GM12892 (cell line): Measurements from ENCODE around the gene ADGRD1.

ENCODE experiments used
- DNase-seq: peaks from one replicate; pipeline ENCODE4 v3.0.0; 2011; ENCODE audit not compliant: insufficient read length
- FAIRE-seq: peaks from 2 replicates; lab custom pipeline; 2011; peaks lifted over from hg19 to GRCh38; lab: Jason Lieb, UNC
- POLR2A ChIP-seq: IDR thresholded peaks from 2 replicates; pipeline ENCODE4 v1.6.1; 2011; ENCODE audit warnings: low read depth, low read length, control low read depth
- POLR2AphosphoS5 ChIP-seq: IDR thresholded peaks from 2 replicates; pipeline ENCODE4 v1.6.1; 2011; ENCODE audit warnings: low read depth, low read length, control low read depth
- TAF1 ChIP-seq: IDR thresholded peaks from 2 replicates; pipeline ENCODE4 v1.6.1; 2011; ENCODE audit warnings: low read depth, mild to moderate bottlenecking, control low read depth, low read length, borderline replicate concordance

ADGRD1 gene

GRCh38 chr12:131025939-131026702 is 72.4 kb downstream of the ADGRD1 start:
- DNase-seq (no peak), FAIRE-seq (no peak)
- TF ChIP-seq POLR2A (no peak), POLR2AphosphoS5 (no peak), TAF1 (no peak)

DNA sequence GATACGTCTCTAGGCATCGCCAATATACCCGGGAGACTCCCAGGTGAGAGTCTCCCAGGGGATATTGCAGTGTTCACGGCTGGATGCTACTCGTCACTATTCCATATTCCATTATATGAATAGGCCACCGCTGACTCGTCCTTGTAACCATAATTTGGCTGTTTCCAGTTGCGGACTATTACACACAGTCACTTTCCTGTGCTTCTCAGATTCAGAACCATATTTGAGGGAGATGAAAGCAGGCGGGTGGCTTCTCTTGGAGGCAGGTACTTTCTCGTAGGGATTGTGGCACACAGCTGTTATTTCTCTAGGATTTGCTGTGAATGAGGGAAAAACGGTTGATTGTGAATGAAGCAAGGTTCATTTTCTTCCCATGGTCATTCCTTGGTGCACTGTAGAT is 73.0 kb downstream of the ADGRD1 start:
- TF ChIP-seq POLR2A (no peak), POLR2AphosphoS5 (no peak), TAF1 (no peak)
- FAIRE-seq, result no peak
- DNase-seq, result no peak

GRCh38 chr12:131027264-131027663 is 73.6 kb downstream of the ADGRD1 start:
- no peak for DNase-seq
- FAIRE-seq, result no peak
- TF ChIP-seq POLR2AphosphoS5, result no peak
- TF ChIP-seq POLR2A, result no peak
- TF ChIP-seq TAF1, result no peak

DNA sequence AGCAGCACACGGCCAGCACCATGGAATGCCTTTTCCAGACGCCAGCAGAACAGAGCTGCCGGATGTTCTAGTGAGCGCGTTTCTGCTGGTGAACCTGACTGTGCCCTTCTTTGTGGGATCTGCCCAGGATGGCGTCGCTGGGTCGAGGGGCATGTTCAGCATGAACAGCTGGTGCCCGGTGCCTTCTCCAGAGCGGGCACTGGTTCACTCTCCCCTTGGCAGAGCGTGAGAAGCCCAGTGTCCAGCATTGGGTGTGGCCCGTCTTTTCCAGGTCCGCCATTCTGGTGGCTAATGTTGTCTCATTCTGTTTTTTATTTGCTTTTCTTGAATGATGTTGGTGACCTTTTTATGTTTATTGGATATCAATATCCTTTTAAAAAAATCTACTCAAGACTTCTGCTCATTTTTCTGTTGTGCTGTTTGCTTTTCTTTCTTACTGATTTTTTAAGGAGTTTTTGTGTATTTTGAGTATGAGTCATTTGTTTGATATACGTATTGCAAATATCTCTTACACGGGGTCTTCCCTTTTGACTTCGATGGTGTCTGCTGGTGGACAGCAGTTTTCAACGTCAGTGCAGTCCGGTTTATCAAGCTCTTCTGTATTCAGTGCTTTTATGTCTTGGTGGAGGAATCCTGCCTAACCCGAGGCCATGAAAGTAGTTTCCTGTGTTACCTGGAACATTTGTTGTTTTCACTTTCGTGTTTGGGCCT is 74.3 kb downstream of the ADGRD1 start:
- TF ChIP-seq POLR2A (no peak), TAF1 (no peak), POLR2AphosphoS5 (no peak)
- DNase-seq (no peak), FAIRE-seq (no peak)

GRCh38 chr12:131028587-131029338 is 75.1 kb downstream of the ADGRD1 start:
- DNase-seq (no peak), FAIRE-seq (no peak)

DNA sequence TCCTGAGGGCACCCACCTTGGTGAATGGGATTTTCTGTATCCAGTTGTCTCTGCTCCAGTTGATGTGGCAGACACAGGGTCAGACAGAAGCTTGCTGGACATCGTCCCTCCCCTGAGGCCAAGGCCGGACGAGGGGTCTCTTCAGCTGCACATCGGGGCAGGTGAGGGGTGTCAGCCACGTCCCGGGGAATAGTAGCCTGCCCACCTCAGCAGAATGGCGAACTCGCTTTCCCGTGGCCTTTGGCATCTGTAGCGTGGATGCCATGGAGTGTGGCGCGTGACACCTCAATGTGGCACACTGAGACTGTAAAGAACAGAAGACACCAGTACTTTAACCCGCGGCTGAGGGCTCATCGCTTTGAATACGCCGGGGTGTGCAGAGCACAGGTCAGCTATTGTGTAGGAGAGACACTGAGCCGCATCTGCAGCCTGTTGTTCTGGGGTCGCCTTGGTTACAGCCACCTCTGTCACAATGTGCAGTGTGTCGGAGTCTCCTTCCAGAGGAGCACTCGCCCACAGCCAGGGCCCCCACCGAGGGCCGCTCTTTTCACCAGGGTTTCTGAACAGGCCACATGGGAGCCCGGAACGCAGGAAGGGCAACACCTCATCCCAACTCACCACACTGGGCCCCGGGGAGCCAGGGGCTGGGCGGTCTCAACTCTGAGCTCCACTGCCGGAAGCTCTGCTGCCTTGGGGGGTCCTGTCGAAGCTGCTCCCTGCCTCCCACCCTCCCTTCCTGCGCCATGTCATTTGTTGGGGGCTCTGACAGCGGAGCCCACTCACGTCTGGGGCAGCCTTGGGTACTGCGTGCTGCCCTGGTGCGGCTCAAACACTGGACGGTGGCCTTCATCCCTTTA is 77.0 kb downstream of the ADGRD1 start:
- DNase-seq, result no peak
- no peak for FAIRE-seq
- no peak for TF ChIP-seq POLR2A

More at GRCh38 chr12:131028587-131029338, 75.1 kb downstream of the ADGRD1 start:
- no peak for TF ChIP-seq TAF1
- no peak for TF ChIP-seq POLR2AphosphoS5
- TF ChIP-seq POLR2A, result no peak

DNA sequence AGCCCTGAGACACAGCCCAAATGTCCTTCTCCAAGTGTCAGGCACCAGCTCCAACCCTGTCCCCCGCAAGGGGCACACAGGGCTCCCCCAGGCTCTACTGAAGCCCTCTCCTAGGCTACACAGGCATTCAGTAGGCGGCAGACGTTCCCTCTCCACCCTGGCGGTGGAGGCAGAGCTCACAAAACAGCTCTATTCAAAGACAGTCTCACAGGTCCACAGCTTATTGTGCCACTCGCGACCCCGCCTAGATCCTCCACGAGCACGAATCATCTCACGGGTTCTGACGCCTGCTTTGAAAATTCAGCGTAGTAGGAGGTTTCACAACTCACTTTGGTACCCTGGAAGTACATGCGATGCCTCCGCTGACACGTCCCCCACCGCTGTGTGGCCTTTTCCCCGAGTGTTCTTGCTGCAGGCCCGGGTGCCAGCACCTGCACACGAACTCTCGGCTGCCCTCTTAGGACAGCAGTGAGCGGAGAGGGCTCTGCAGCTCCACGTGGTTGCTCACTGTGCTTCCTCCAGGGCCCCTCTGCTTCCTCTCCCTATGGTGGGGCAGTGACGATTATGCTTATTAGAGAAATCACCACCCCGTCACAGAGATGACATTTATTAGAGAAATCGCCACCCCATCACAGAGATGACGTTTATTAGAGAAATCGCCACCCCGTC is 78.5 kb downstream of the ADGRD1 start:
- no peak for FAIRE-seq
- TF ChIP-seq POLR2A (no peak), TAF1 (no peak), POLR2AphosphoS5 (no peak)
- DNase-seq, result no peak

GRCh38 chr12:131033486-131033885 is 79.8 kb downstream of the ADGRD1 start:
- no peak for FAIRE-seq

DNA sequence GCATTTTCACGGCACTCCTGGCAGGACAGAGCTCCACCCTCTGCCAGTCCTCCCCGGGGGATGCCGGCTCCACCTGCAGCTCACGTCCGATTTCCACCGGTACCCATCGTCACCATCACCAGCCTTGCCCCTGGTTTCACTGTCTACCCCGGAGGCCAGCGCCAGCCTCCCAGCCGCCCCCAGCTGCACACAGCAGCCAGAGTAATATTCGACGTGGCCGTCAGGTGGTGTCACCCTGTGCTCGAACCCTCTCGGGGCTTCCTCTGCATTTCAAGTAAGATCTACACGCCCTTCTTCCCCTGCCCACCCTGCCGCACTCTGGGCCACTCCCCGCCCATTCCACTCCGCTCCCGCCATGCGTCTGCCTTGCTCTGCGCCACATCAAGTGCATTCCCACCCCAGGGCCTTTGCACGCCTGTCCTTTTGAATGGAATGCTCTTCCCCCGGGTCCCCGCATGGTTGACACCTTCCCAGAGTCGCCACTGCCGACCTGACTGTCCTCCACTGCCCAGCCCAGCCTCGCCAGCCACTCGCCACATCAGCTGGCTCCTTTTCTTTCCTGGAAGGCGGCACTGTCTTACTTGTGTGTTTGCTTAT is 80.3 kb downstream of the ADGRD1 start:
- TF ChIP-seq POLR2AphosphoS5, result no peak
- no peak for TF ChIP-seq TAF1
- TF ChIP-seq POLR2A, result no peak
- DNase-seq (no peak), FAIRE-seq (no peak)

More at GRCh38 chr12:131033486-131033885, 79.8 kb downstream of the ADGRD1 start:
- no peak for DNase-seq
- no peak for TF ChIP-seq POLR2AphosphoS5
- no peak for TF ChIP-seq TAF1
- no peak for TF ChIP-seq POLR2A

DNA sequence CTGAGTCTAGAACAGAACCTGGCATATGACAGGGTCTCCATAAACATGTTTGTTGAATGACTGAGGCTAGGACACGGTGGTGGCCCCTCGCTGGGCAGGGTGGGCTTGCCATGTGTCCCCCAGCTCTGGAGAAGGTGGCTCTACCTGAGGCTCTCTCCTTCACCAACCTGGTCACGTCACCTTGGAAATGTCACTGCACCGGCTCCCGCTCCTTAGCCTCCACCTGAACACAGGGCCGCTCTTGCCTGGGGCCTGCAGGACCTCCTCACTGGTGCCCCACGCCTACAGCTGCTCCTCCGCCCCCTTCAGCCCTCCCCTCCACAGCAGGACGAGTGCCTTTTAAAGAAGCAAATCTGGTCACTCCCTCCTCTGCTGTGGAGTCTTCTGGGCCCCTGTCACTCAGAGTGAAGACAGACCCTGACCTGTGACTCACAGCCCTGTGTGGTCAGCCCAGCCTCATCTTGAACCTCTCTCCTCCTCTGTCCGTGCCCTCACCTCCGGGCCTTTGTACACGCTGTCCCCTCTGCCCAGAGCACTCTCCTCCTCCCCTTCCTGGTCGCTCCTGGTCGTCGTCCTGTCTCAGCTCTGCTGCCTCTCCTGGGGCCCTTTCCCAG is 81.0 kb downstream of the ADGRD1 start:
- DNase-seq (no peak), FAIRE-seq (no peak)
- TF ChIP-seq TAF1 (no peak), POLR2AphosphoS5 (no peak), POLR2A (no peak)
